Measurements from ENCODE around the gene SAMD4A. TPM values are rescaled to one million over a fixed set of nuclear protein-coding genes. Genes with fewer than 3 reads are reported as not detected.

Gene SAMD4A
- total and polyA plus RNA-seq, 2 of the 4 experiments (the other 2 are of a cell fraction): 22.9 to 38.2 TPM

GRCh38 chr14:54606178-54606577, 39.2 kb downstream of the SAMD4A start:
- DNase-seq: no peak
- ChIA-PET POLR2A (ENCODE audit: unreplicated experiment) (no interaction called here), CTCF (no interaction called here)

More at GRCh38 chr14:54606178-54606577, 39.2 kb downstream of the SAMD4A start:
- Histone ChIP-seq H3K23ac (ENCODE audit: low read depth, low read length) (peak overlapping the region; percentile 31), H4K20me1 (ENCODE audit: insufficient read depth, low read length) (peaks cover 28% of the 10 kb centered on the region), H2AK5ac (ENCODE audit: low read depth, low read length) (peak overlapping the region; percentile 85), H2AFZ (replicated peaks; ENCODE audit: low read length, poor library complexity) (peak overlapping the region; percentile 66), H2BK20ac (ENCODE audit: low read depth, low read length) (peak overlapping the region; percentile 82), H3K27ac (ENCODE audit: insufficient read depth, low read length) (peak overlapping the region; percentile 34), H2BK5ac (ENCODE audit: low read depth, low read length, poor library complexity, severe bottlenecking) (peak overlapping the region; percentile 91), H3K27me3 (ENCODE audit: control insufficient read depth, insufficient read depth, low read length) (no peaks in the 10 kb centered on the region), H3K36me3 (ENCODE audit: control insufficient read depth, insufficient read depth, low read length) (peaks cover 2% of the 10 kb centered on the region), H2BK120ac (ENCODE audit: low read depth, low read length) (peak overlapping the region; percentile 64), H4K8ac (ENCODE audit: low read depth in 2 of 2, low read length in 2 of 2) (peak overlapping the region in 1 of 2 experiments; percentile 64; a peak in 3 of 4 replicates), H3K9me1 (ENCODE audit: insufficient read depth, low read length) (peaks cover 32% of the 10 kb centered on the region), H2BK15ac (ENCODE audit: low read depth, low read length) (peak overlapping the region; percentile 67; the same call in 2 of the 3 replicates), H3K4me3 (ENCODE audit: insufficient read depth, low read depth, low read length) (no peak overlapping the region), H3K79me1 (ENCODE audit: low read depth in 1 of 2, low read length in 2 of 2) (peaks cover 27 to 81% of the 10 kb centered on the region in 2 experiments), H3K4ac (ENCODE audit: low read depth, low read length) (peak overlapping the region; percentile 77), H3K9ac (ENCODE audit: low read depth, low read length) (no peak overlapping the region), H2AK9ac (replicated peaks; ENCODE audit: low read depth, low read length, poor library complexity) (peak overlapping the region; percentile 89), H3K4me1 (ENCODE audit: control insufficient read depth, insufficient read depth, low read length) (peaks cover 21% of the 10 kb centered on the region), H3K56ac (ENCODE audit: extremely low read depth, insufficient read depth, low read length) (no peak overlapping the region), H3K18ac (ENCODE audit: low read depth, low read length) (peak overlapping the region; percentile 30; the same call in 1 of the 2 replicates), H3K9me3 (ENCODE audit: control insufficient read depth, insufficient read depth, low read length) (no peaks in the 10 kb centered on the region), H3K14ac (replicated peaks; ENCODE audit: low read depth, low read length) (peak overlapping the region; percentile 79), H4K91ac (ENCODE audit: insufficient read depth, low read depth, low read length) (peak overlapping the region; percentile 36), H3K4me2 (ENCODE audit: low read depth, low read length) (peak overlapping the region; percentile 7), H4K5ac (ENCODE audit: low read depth, low read length) (peak overlapping the region; percentile 11; the same call in 1 of the 2 replicates)
- dilution Hi-C loops (cut with HindIII; ENCODE audit: low sequenced_read_pairs, unreplicated experiment): no loop called here
- no TSS peak for BruUV-seq (replicated peaks)
- WGBS, 2 experiments (ENCODE audit: extremely low coverage in 2 of 2, insufficient read length in 1 of 2): 60% methylated on average over 7 of the region's 10 CpGs; no CpG with 5 or more reads in 1 of the 2 experiments
- ATAC-seq (ENCODE audit: low read depth): peak; percentile 10; the same call in 1 of the 2 replicates
- in situ Hi-C loops (cut with MboI; ENCODE audit: low sequenced_read_pairs): no loop called here
- TF ChIP-seq CHD1 (IDR thresholded peaks at IDR 0.05; ENCODE audit: low read depth, low read length) (no peak), BHLHE40 (IDR thresholded peaks at IDR 0.05; ENCODE audit: low read depth, low read length) (peak; percentile 83), MAFK (IDR thresholded peaks at IDR 0.05; ENCODE audit: low read depth, low read length) (no peak)
- intact Hi-C loops (cut with micrococcal nuclease): no loop called here
